ENCODE data around the gene SCO2. TPM values are rescaled to one million over a fixed set of nuclear protein-coding genes. Genes with fewer than 3 reads are reported as not detected.

Gene SCO2
- total and polyA plus RNA-seq, 2 of the 13 experiments (the other 11 are each of a cell fraction or from before 2014, with no cell fraction given): 0.32 to 3.7 TPM

- peak; percentile 98 for TF ChIP-seq MLXIP (CRISPR knock-in tag; IDR thresholded peaks at IDR 0.05; ENCODE audit: borderline replicate concordance)
- TF ChIP-seq ZNF703 (CRISPR knock-in tag; IDR thresholded peaks at IDR 0.05; ENCODE audit: borderline replicate concordance): peak; percentile 64; the same call in 1 of the 2 replicates
- no peak for TF ChIP-seq NCOR1 (IDR thresholded peaks at IDR 0.05; ENCODE audit: borderline replicate concordance, low read length)
- peak; percentile 15 for TF ChIP-seq RBM39 (IDR thresholded peaks at IDR 0.05; ENCODE audit: low read depth, low read length, poor library complexity, severe bottlenecking)
- 0 out of 2 replicates have a peak, but pooled peaks have one; percentile 19 for TF ChIP-seq ZNF333 (CRISPR knock-in tag; IDR thresholded peaks at IDR 0.05; ENCODE audit: borderline replicate concordance)
- peak; percentile 64 for TF ChIP-seq SALL2 (CRISPR knock-in tag; IDR thresholded peaks at IDR 0.05)
- TF ChIP-seq ZNF501 (CRISPR knock-in tag; IDR thresholded peaks at IDR 0.05): peak; percentile 44; the same call in 1 of the 2 replicates
- TF ChIP-seq HNF1B (CRISPR knock-in tag; IDR thresholded peaks at IDR 0.05): peak; percentile 69
- no peak for TF ChIP-seq ZNF773 (CRISPR knock-in tag; IDR thresholded peaks at IDR 0.05; ENCODE audit: borderline replicate concordance)
- peak in 1 of 2 experiments; percentile 28; a peak in 1 of 4 replicates for TF ChIP-seq POLR2A (IDR thresholded peaks at IDR 0.05; ENCODE audit: insufficient read depth in 1 of 2, low read depth in 2 of 2, low read length in 2 of 2)
- TF ChIP-seq MAFG (CRISPR knock-in tag; IDR thresholded peaks at IDR 0.05): no peak
- no peak for TF ChIP-seq ZNF496 (CRISPR knock-in tag; IDR thresholded peaks at IDR 0.05; ENCODE audit: insufficient replicate concordance)
- TF ChIP-seq ZNF280D (CRISPR knock-in tag; IDR thresholded peaks at IDR 0.05): peak; percentile 60; the same call in 1 of the 2 replicates
- no peak for TF ChIP-seq SRSF4 (IDR thresholded peaks at IDR 0.05; ENCODE audit: low read depth, low read length, poor library complexity, severe bottlenecking)
- no peak for TF ChIP-seq ZBTB39 (CRISPR knock-in tag; IDR thresholded peaks at IDR 0.05)
- TF ChIP-seq ZNF878 (CRISPR knock-in tag; IDR thresholded peaks at IDR 0.05): peak; percentile 76; the same call in 1 of the 2 replicates
- TF ChIP-seq ZFP62 (CRISPR knock-in tag; IDR thresholded peaks at IDR 0.05): no peak
- TF ChIP-seq GATAD2A (CRISPR knock-in tag; IDR thresholded peaks at IDR 0.05): peak; percentile 87
Measured at GRCh38 chr22:50485221-50486131, 39.9 kb downstream of the SCO2 start (continued).

Data from HepG2 (cell line).